Stimulated activated effector memory CD8-positive, alpha-beta T cell treated with anti-CD3 and anti-CD28 coated beads, Interleukin-12 subunit alpha, Interleukin-12 subunit beta, amount 100 ng/mL, for 72 hours (primary cell): ENCODE results near the gene PPP1R1C.
"Not testable (repeated sequence)": the region's sequence is repeated elsewhere in the genome, so short reads cannot be mapped to it uniquely, and the experiment has no call there.

ENCODE experiments used
- ATAC-seq: fragments of 150-1000 bp; cut with Tn5 transposase; 2 replicates; pipeline ENCODE4 v1.10.0; 2021
- DNase-seq, 2 donors: peaks; one replicate each; pipeline ENCODE4 v3.0.0; 2021 to 2022; ENCODE audit warnings: low spot score in 2 of 2
- H3K27ac Mint-ChIP-seq: one replicate; pipeline ENCODE4 v1.8.0; 2022; ENCODE audit warnings: mild to moderate bottlenecking, mixed read lengths
- H3K36me3 Mint-ChIP-seq: one replicate; pipeline ENCODE4 v1.8.0; 2022; ENCODE audit warnings: mild to moderate bottlenecking, mixed read lengths
- H3K4me1 Mint-ChIP-seq: one replicate; pipeline ENCODE4 v1.8.0; 2022; ENCODE audit warnings: mixed read lengths
- H3K4me3 Mint-ChIP-seq: one replicate; pipeline ENCODE4 v1.8.0; 2022; ENCODE audit warnings: mild to moderate bottlenecking, mixed read lengths
- H3K9me3 Mint-ChIP-seq: one replicate; pipeline ENCODE4 v1.8.0; 2022; ENCODE audit warnings: mixed read lengths

Gene PPP1R1C

GRCh38 chr2:181957668-181958067 lies 28.0 kb upstream of the PPP1R1C start:
- H3K4me3 Mint-ChIP-seq: no peak overlapping the region
- H3K36me3 Mint-ChIP-seq: no peaks in the 10 kb centered on the region
- DNase-seq (no peak), ATAC-seq (peak; percentile 36)
- no peak overlapping the region for H3K27ac Mint-ChIP-seq
- H3K9me3 Mint-ChIP-seq: no peaks in the 10 kb centered on the region
- no peaks in the 10 kb centered on the region for H3K4me1 Mint-ChIP-seq

GRCh38 chr2:181958726-181959125 lies 26.9 kb upstream of the PPP1R1C start:
- no peak overlapping the region for H3K27ac Mint-ChIP-seq
- DNase-seq (no peak), ATAC-seq (no peak)
- H3K4me1 Mint-ChIP-seq: no peaks in the 10 kb centered on the region
- no peak overlapping the region for H3K4me3 Mint-ChIP-seq
- H3K36me3 Mint-ChIP-seq: no peaks in the 10 kb centered on the region
- no peaks in the 10 kb centered on the region for H3K9me3 Mint-ChIP-seq

- no peak for DNase-seq
- Mint-ChIP-seq H3K4me1 (no peaks in the 10 kb centered on the region), H3K27ac (no peak overlapping the region)
These were observed 26.1 kb upstream of the PPP1R1C start for GRCh38 chr2:181959508-181959907.

GRCh38 chr2:181961167-181961566 lies 24.5 kb upstream of the PPP1R1C start:
- H3K9me3 Mint-ChIP-seq, ATAC-seq, H3K4me3 Mint-ChIP-seq, DNase-seq, H3K36me3 Mint-ChIP-seq, H3K4me1 Mint-ChIP-seq, H3K27ac Mint-ChIP-seq: not testable (repeated sequence)

More at GRCh38 chr2:181959508-181959907, 26.1 kb upstream of the PPP1R1C start:
- no peak overlapping the region for H3K4me3 Mint-ChIP-seq
- H3K36me3 Mint-ChIP-seq: no peaks in the 10 kb centered on the region
- no peak for ATAC-seq
- H3K9me3 Mint-ChIP-seq: no peaks in the 10 kb centered on the region

- no peaks in the 10 kb centered on the region for H3K36me3 Mint-ChIP-seq
- DNase-seq (no peak), ATAC-seq (no peak)
- H3K4me1 Mint-ChIP-seq: no peaks in the 10 kb centered on the region
- no peaks in the 10 kb centered on the region for H3K9me3 Mint-ChIP-seq
- no peak overlapping the region for H3K27ac Mint-ChIP-seq
- no peak overlapping the region for H3K4me3 Mint-ChIP-seq
These were observed 23.5 kb upstream of the PPP1R1C start for GRCh38 chr2:181962142-181962541.

GRCh38 chr2:181970160-181970794 lies 15.4 kb upstream of the PPP1R1C start:
- Mint-ChIP-seq H3K27ac (no peak overlapping the region), H3K9me3 (peaks cover 5% of the 10 kb centered on the region), H3K4me3 (no peak overlapping the region), H3K4me1 (no peaks in the 10 kb centered on the region), H3K36me3 (peaks cover 5% of the 10 kb centered on the region)
- ATAC-seq (no peak), DNase-seq (no peak)

GRCh38 chr2:181971032-181971431 lies 14.6 kb upstream of the PPP1R1C start:
- ATAC-seq (no peak), DNase-seq (no peak)
- Mint-ChIP-seq H3K4me1 (no peaks in the 10 kb centered on the region), H3K27ac (no peak overlapping the region), H3K9me3 (peaks cover 5% of the 10 kb centered on the region), H3K4me3 (no peak overlapping the region), H3K36me3 (peaks cover 5% of the 10 kb centered on the region)

GRCh38 chr2:181972431-181973170 lies 13.1 kb upstream of the PPP1R1C start:
- no peaks in the 10 kb centered on the region for H3K4me1 Mint-ChIP-seq
- peaks cover 5% of the 10 kb centered on the region for H3K9me3 Mint-ChIP-seq
- ATAC-seq: no peak
- H3K27ac Mint-ChIP-seq: no peak overlapping the region
- H3K36me3 Mint-ChIP-seq: peaks cover 3% of the 10 kb centered on the region
- DNase-seq: no peak
- no peak overlapping the region for H3K4me3 Mint-ChIP-seq

- H3K36me3 Mint-ChIP-seq: no peaks in the 10 kb centered on the region
- DNase-seq (no peak), ATAC-seq (no peak)
- H3K27ac Mint-ChIP-seq: no peak overlapping the region
- peaks cover 5% of the 10 kb centered on the region for H3K9me3 Mint-ChIP-seq
- H3K4me1 Mint-ChIP-seq: no peaks in the 10 kb centered on the region
- H3K4me3 Mint-ChIP-seq: no peak overlapping the region
These were observed 12.4 kb upstream of the PPP1R1C start for GRCh38 chr2:181973171-181973783.

- H3K4me1 Mint-ChIP-seq: no peaks in the 10 kb centered on the region
- H3K9me3 Mint-ChIP-seq: no peaks in the 10 kb centered on the region
- DNase-seq: no peak
- no peaks in the 10 kb centered on the region for H3K36me3 Mint-ChIP-seq
- ATAC-seq: peak; percentile 81
- no peak overlapping the region for H3K27ac Mint-ChIP-seq
- H3K4me3 Mint-ChIP-seq: no peak overlapping the region
These were observed 7.8 kb upstream of the PPP1R1C start for GRCh38 chr2:181977661-181978350.

- Mint-ChIP-seq H3K27ac (no peak overlapping the region), H3K9me3 (no peaks in the 10 kb centered on the region), H3K4me3 (no peak overlapping the region), H3K4me1 (no peaks in the 10 kb centered on the region), H3K36me3 (no peaks in the 10 kb centered on the region)
- peak; percentile 45 for ATAC-seq
- DNase-seq: no peak
These were observed 7.1 kb upstream of the PPP1R1C start for GRCh38 chr2:181978351-181979150.

GRCh38 chr2:181984060-181984459 lies 1.6 kb upstream of the PPP1R1C start:
- Mint-ChIP-seq H3K4me3 (no peak overlapping the region), H3K36me3 (no peaks in the 10 kb centered on the region), H3K9me3 (no peaks in the 10 kb centered on the region), H3K4me1 (no peaks in the 10 kb centered on the region), H3K27ac (no peak overlapping the region)
- ATAC-seq (no peak), DNase-seq (no peak)

GRCh38 chr2:181984814-181985631 lies 630 bp upstream of the PPP1R1C start:
- ATAC-seq (no peak), DNase-seq (no peak)
- H3K4me1 Mint-ChIP-seq: no peaks in the 10 kb centered on the region
- H3K4me3 Mint-ChIP-seq: no peak overlapping the region
- H3K27ac Mint-ChIP-seq: no peak overlapping the region
- H3K36me3 Mint-ChIP-seq: no peaks in the 10 kb centered on the region
- no peaks in the 10 kb centered on the region for H3K9me3 Mint-ChIP-seq

GRCh38 chr2:181988154-181988924 lies 2.7 kb downstream of the PPP1R1C start:
- no peak overlapping the region for H3K27ac Mint-ChIP-seq
- no peaks in the 10 kb centered on the region for H3K4me1 Mint-ChIP-seq
- H3K36me3 Mint-ChIP-seq: no peaks in the 10 kb centered on the region
- no peak for DNase-seq
- no peaks in the 10 kb centered on the region for H3K9me3 Mint-ChIP-seq
- no peak overlapping the region for H3K4me3 Mint-ChIP-seq
- no peak for ATAC-seq
